ENCODE measurements around the gene ZNF213.
A peak's percentile ranks its signal among the peaks of the same experiment; 100 is the strongest.
"Not testable (repeated sequence)": the region's sequence is repeated elsewhere in the genome, so short reads cannot be mapped to it uniquely, and the experiment has no call there.

Gene ZNF213

GRCh38 chr16:3129137-3130131 lies 5.4 kb upstream of the ZNF213 start:
- DNase-seq (ENCODE audit: low spot score) = peak; percentile 48

GRCh38 chr16:3131755-3132377 lies 3.0 kb upstream of the ZNF213 start:
- DNase-seq (ENCODE audit: low spot score) = no peak

- DNase-seq (ENCODE audit: low spot score) = no peak
These were observed 985 bp upstream of the ZNF213 start for GRCh38 chr16:3133844-3134243.

GRCh38 chr16:3135126-3135715 lies 392 bp downstream of the ZNF213 start:
- DNase-seq (ENCODE audit: low spot score) = no peak

- no peak for DNase-seq (ENCODE audit: low spot score)
These were observed 2.4 kb downstream of the ZNF213 start for GRCh38 chr16:3137267-3137666.

DNA sequence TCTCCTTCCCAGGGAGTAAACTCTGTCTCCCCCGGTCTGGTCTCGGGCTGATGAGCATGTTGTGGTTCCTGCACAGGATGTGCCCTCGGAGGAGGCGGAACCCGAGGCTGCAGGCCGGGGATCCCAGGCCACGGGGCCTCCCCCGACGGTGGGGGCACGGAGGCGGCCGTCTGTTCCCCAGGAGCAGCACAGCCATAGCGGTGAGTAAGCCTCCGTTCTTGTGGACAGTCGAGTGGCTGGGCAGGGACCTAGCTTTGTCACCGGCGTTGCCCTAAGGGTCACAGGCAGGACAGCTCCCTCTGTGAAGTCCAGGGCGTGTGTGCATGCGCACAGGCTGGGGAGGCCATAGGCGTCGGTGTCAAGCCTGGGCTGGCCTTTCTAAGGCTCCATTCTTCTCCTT lies 3.5 kb downstream of the ZNF213 start:
- no peak for DNase-seq (ENCODE audit: low spot score)

GRCh38 chr16:3138823-3139426 lies 4.1 kb downstream of the ZNF213 start:
- DNase-seq (ENCODE audit: low spot score) = no peak

DNA sequence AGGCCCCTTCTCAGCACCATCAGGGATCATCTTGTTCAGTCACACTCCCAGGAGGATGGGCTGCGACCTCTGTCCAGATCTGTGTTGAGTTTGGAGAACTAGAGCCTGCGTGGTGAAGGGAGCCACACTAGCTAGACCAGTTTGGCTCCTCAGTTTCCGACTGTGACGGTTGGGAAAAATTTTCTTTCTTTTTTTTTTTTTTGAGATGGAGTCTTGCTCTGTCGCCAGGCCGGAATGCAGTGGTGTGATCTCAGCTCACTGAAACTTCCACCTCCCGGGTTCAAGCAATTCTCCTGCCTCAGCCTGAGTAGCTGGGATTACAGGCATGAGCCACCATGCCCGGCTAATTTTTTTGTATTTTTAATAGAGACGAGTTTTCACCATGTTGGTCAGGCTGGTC lies 4.7 kb downstream of the ZNF213 start:
- not testable (repeated sequence) for DNase-seq (ENCODE audit: low spot score)

- DNase-seq (ENCODE audit: low spot score) = no peak
These were observed 6.0 kb downstream of the ZNF213 start for GRCh38 chr16:3140603-3141427.

GRCh38 chr16:3141781-3142311 lies 7.0 kb downstream of the ZNF213 start:
- no peak for DNase-seq (ENCODE audit: low spot score)

DNA sequence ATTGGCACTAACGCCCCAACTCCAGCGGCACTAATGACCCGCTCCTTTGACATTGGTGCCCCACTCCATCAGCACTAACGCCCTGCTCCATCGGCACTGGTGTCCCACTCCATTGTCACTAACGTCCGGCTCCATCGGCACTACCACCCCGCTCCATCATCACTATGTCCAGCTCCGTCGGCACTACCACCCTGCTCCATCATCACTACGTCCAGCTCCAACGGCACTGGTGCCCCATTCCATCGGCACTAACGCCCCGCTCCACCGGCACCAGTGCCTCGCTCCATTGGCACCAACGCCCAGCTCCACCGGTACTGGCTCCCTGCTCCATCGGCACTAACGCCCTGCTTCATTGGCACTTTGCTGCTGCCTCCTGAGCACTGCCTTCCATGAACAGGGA lies 7.5 kb downstream of the ZNF213 start:
- no peak for DNase-seq (ENCODE audit: low spot score)

DNA sequence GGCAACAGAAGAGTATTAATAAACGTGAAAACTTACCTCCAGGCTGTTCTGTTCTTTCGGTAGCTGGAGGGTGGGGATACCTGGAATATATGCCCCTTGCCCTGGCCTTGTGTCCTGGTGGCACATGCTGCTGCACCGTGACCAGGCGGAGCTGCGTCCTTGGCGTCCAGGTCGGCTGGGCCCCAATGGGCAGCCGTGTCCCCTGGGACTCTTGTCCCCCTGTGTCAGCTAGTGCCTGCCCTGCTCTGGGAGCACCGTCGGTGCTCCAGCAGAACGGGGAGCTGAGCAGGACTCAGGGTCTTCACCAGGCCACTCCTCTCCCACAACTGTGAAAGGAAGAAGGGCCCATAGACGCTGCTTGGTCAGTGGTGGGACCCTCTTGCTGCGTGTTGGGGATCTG lies 7.9 kb downstream of the ZNF213 start:
- no peak for DNase-seq (ENCODE audit: low spot score)

DNA sequence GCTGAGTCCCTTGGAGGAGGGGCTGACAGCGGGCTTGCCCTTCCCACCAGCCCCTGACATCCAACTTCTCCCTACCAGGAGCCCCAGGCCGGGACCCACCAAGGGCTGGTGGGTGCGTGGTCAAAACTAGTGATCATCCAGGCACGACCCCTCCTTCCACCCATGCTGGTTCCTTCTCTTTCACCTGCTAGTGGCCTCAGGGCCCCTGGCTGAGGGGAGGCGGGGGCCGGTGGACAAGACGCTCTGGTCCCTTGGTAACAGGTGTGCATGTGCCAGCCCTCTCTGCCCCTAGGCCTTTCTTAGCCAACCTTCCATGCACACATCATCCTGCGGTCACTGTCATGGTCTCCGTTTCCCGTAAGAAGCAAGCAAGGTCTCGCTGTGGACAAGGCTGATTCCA lies 8.4 kb downstream of the ZNF213 start:
- no peak for DNase-seq (ENCODE audit: low spot score)

- DNase-seq (ENCODE audit: low spot score) = no peak
These were observed 8.9 kb downstream of the ZNF213 start for GRCh38 chr16:3143598-3144320.

- DNase-seq (ENCODE audit: low spot score) = no peak
These were observed 9.6 kb downstream of the ZNF213 start for GRCh38 chr16:3144321-3144983.

DNA sequence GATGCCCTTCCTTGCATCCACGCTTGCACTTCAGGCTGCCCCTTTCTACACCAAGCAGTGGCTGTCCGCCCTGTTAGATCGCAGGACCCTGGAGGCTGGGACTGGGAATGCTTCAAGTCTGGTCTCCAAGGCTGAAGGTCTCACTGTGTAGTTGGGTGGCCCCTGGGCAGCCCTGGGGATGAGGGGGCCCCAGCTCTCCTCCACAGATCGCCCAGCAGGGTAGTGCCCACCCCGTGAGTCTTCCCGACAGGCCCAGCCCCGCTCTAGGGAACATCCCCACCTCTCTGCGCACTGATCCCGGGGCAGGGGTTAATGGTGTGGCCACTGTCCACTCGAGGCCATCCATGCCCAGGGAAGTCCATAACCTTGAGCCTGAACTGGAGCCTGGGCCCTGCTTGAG lies 10.3 kb downstream of the ZNF213 start:
- no peak for DNase-seq (ENCODE audit: low spot score)

DNA sequence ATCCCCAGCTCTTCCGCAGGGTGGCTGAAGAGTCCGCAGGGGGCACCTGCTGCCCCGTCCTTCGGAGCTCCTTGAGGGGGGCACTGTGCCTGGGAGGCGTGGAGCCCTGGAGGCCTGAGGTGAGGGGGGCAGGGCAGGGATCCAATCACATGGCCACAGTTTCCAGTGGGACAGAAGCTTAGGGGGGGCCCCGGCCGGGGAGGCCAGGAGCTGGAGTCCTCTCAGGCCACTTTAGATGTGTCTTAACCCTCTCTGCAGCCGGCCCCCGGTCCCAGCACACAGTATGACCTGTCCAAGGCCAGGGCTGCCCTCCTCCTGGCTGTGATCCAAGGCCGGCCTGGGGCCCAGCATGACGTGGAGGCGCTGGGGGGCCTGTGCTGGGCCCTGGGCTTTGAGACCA lies 10.8 kb downstream of the ZNF213 start:
- DNase-seq (ENCODE audit: low spot score) = no peak

DNA sequence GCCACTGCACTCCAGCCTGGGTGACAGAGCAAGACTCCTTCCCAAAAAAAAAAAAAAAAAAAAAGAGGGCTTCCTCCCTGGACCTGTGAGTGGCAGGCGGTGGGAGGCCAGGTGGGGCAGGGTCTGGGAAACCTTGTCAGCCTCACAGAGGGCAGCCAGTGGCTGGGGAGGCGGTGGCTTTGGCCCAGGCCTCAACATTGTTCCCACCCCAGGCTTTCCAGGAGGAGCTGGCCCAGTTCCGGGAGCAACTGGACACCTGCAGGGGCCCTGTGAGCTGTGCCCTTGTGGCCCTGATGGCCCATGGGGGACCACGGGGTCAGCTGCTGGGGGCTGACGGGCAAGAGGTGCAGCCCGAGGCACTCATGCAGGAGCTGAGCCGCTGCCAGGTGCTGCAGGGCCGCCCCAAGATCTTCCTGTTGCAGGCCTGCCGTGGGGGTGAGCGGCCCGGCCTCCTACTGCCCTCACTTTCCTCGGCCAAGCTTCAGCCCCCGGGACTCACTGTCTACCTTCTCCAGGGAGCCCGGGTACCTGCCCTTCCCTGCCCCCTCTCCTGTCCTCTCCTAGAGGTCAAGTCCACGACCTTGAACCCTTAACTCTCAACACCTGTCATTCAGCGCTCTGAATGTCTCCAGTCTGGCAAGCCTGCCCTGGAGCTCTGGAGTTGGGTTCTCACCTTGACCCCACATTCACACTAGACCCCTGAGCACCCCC lies 12.4 kb downstream of the ZNF213 start:
- DNase-seq (ENCODE audit: low spot score) = no peak

GRCh38 chr16:3147757-3148104 lies 12.9 kb downstream of the ZNF213 start:
- DNase-seq (ENCODE audit: low spot score) = no peak

All from COLO829 (cell line).